SK-N-SH (cell line): Measurements from ENCODE around the gene CRK. TPM values are rescaled to one million over a fixed set of nuclear protein-coding genes. Genes with fewer than 3 reads are reported as not detected.

Experiments
- CTCF ChIA-PET: fragments of 300-600, 350-600 bp; formaldehyde crosslinking; extraction: SDS; loops from one replicate; lab custom pipeline; 2021; lab: Yijun Ruan, JAX
- POLR2A ChIA-PET: fragments of 350-600 bp; sonication (Branson Sonifier 250); formaldehyde crosslinking; extraction: SDS; loops from one replicate; lab custom pipeline; 2020; ENCODE audit warnings: antibody characterized with exemption, inconsistent platforms; lab: Yijun Ruan, JAX
- DNase-seq: peaks from one replicate; pipeline ENCODE4 v3.0.0; 2012
- H2AFZ ChIP-seq: fragments of 200-600 bp; sonication (generic); 2 replicates; pipeline ENCODE4 v1.8.1; 2016; ENCODE audit warnings: antibody characterized with exemption, mild to moderate bottlenecking, low read depth
- H3F3A ChIP-seq: fragments of 200-600 bp; sonication (generic); replicated peaks from 2 replicates; pipeline ENCODE3; 2016; ENCODE audit warnings: antibody characterized with exemption, mild to moderate bottlenecking; ENCODE audit not compliant: insufficient read depth
- H3K27ac ChIP-seq, 2 experiments: fragments of 200-500 bp in 1 of 2; fragments of 200-600 bp in 1 of 2; sonication (Bioruptor generic) in 1 of 2; sonication (generic), shearing (Covaris generic) in 1 of 2; 2 replicates each; pipeline versions ENCODE4 v1.5.1 to v1.6.1; 2014 to 2016; ENCODE audit warnings: low read depth in 2 of 2, inconsistent platforms in 1 of 2, low read length in 1 of 2, mild to moderate bottlenecking in 1 of 2, mixed read lengths in 1 of 2
- H3K27me3 ChIP-seq: fragments of 200-600 bp; sonication (generic), shearing (Covaris generic); 2 replicates; pipeline ENCODE4 v1.6.1; 2016; ENCODE audit warnings: mixed run types; ENCODE audit not compliant: insufficient read depth
- H3K36me3 ChIP-seq, 2 experiments: fragments of 200-500 bp in 1 of 2; fragments of 200-600 bp in 1 of 2; sonication (Bioruptor generic) in 1 of 2; sonication (generic) in 1 of 2; replicated peaks in 1 of 2; 2 replicates each; pipeline versions ENCODE3 to v1.5.1; 2014 to 2016; ENCODE audit warnings: low read length in 1 of 2, mild to moderate bottlenecking in 1 of 2; ENCODE audit not compliant: insufficient read depth in 2 of 2, control insufficient read depth in 1 of 2
- H3K4me1 ChIP-seq, 2 experiments: fragments of 200-500 bp in 1 of 2; fragments of 200-600 bp in 1 of 2; sonication (Bioruptor generic) in 1 of 2; sonication (generic), shearing (Covaris generic) in 1 of 2; 2 replicates each; pipeline versions ENCODE4 v1.5.1 to v1.6.1; 2014 to 2016; ENCODE audit warnings: low read depth in 1 of 2, low read length in 1 of 2, mixed run types in 1 of 2; ENCODE audit not compliant: insufficient read depth in 2 of 2, control insufficient read depth in 1 of 2
- H3K4me2 ChIP-seq: fragments of 200-600 bp; sonication (generic), shearing (Covaris generic); 2 replicates; pipeline ENCODE4 v1.6.1; 2017; ENCODE audit warnings: mixed run types
- H3K4me3 ChIP-seq, 2 experiments: fragments of 200-500 bp in 1 of 2; fragments of 200-600 bp in 1 of 2; sonication (Bioruptor generic) in 1 of 2; sonication (generic), shearing (Covaris generic) in 1 of 2; 2 replicates each; pipeline versions ENCODE4 v1.5.1 to v1.8.1; 2014 to 2016; ENCODE audit warnings: low read depth in 2 of 2, inconsistent platforms in 1 of 2, low read length in 1 of 2, mild to moderate bottlenecking in 1 of 2, mixed read lengths in 1 of 2, moderate library complexity in 1 of 2
- H3K79me2 ChIP-seq: fragments of 200-600 bp; sonication (generic); 2 replicates; pipeline ENCODE4 v1.8.1; 2017; ENCODE audit warnings: mild to moderate bottlenecking; ENCODE audit not compliant: insufficient read depth
- H3K9ac ChIP-seq: fragments of 200-600 bp; sonication (generic); 2 replicates; pipeline ENCODE4 v1.6.1; 2017; ENCODE audit warnings: mixed run types
- H3K9me2 ChIP-seq: fragments of 200-600 bp; sonication (generic); 2 replicates; pipeline ENCODE4 v1.6.1; 2017; ENCODE audit warnings: mixed run types
- H3K9me3 ChIP-seq: fragments of 200-600 bp; sonication (generic); 2 replicates; pipeline ENCODE4 v1.6.1; 2017; ENCODE audit warnings: mixed run types, mild to moderate bottlenecking, moderate library complexity
- H4K20me1 ChIP-seq: fragments of 200-600 bp; sonication (generic); 2 replicates; pipeline ENCODE4 v1.6.1; 2017; ENCODE audit warnings: mild to moderate bottlenecking, mixed run types; ENCODE audit not compliant: insufficient read depth
- CTCF ChIP-seq: fragments of 200-600 bp; sonication (generic); IDR thresholded peaks from 2 replicates; pipeline ENCODE4 v1.6.1; 2017; ENCODE audit warnings: antibody characterized with exemption, mild to moderate bottlenecking, moderate library complexity
- ELF1 ChIP-seq: IDR thresholded peaks from 2 replicates; pipeline ENCODE4 v1.4.0; 2012
- EP300 ChIP-seq, 2 experiments: IDR thresholded peaks; 2 replicates each; pipeline versions ENCODE4 v1.4.0 to v1.6.1; 2012; ENCODE audit warnings: borderline replicate concordance in 1 of 2, low read depth in 1 of 2, low read length in 1 of 2
- FOSL2 ChIP-seq: IDR thresholded peaks from 2 replicates; pipeline ENCODE4 v1.4.0; 2012; ENCODE audit warnings: low read depth, mild to moderate bottlenecking, moderate library complexity, borderline replicate concordance
- FOXJ3 ChIP-seq: sonication (generic); formaldehyde crosslinking; IDR thresholded peaks from 2 replicates; pipeline ENCODE4 v1.5.1; 2020; ENCODE audit warnings: mild to moderate bottlenecking, missing genetic modification reagents
- GATA2 ChIP-seq: sonication (generic); formaldehyde crosslinking; IDR thresholded peaks from 2 replicates; pipeline ENCODE4 v1.5.0; 2020; ENCODE audit warnings: mild to moderate bottlenecking, missing genetic modification reagents
- JUND ChIP-seq: IDR thresholded peaks from 2 replicates; pipeline ENCODE4 v1.4.0; 2012
- MXI1 ChIP-seq: IDR thresholded peaks from 2 replicates; pipeline ENCODE4 v1.6.1; 2012; ENCODE audit warnings: mild to moderate bottlenecking, low read depth, low read length, improper control_type of control experiment
- NRF1 ChIP-seq: IDR thresholded peaks from 2 replicates; pipeline ENCODE4 v1.6.1; 2012; ENCODE audit warnings: low read depth, mild to moderate bottlenecking, low read length
- POLR2AphosphoS5 ChIP-seq: IDR thresholded peaks from 2 replicates; pipeline ENCODE4 v1.6.1; 2012; ENCODE audit warnings: low read depth, low read length
- REST ChIP-seq: IDR thresholded peaks from 2 replicates; pipeline ENCODE4 v1.6.1; 2012; ENCODE audit warnings: mild to moderate bottlenecking, low read depth, low read length, moderate library complexity
- RFX5 ChIP-seq: IDR thresholded peaks from 2 replicates; pipeline ENCODE4 v1.6.1; 2012; ENCODE audit warnings: mild to moderate bottlenecking, improper control_type of control experiment, low read length
- TAF1 ChIP-seq: IDR thresholded peaks from 2 replicates; pipeline ENCODE4 v1.6.1; 2012; ENCODE audit warnings: low read depth, mild to moderate bottlenecking, low read length, moderate library complexity, borderline replicate concordance
- TCF12 ChIP-seq: IDR thresholded peaks from 2 replicates; pipeline ENCODE4 v1.4.0; 2012
- USF1 ChIP-seq: IDR thresholded peaks from 2 replicates; pipeline ENCODE4 v1.4.0; 2012; ENCODE audit warnings: low read depth, borderline replicate concordance
- ZBTB33 ChIP-seq: IDR thresholded peaks from 2 replicates; pipeline ENCODE4 v1.4.0; 2012; ENCODE audit warnings: low read depth, borderline replicate concordance
- WGBS: methylation state at CpG from one replicate; pipeline ENCODE4 v1.1.6; 2017; ENCODE audit warnings: low lambda C conversion rate; 5-methylcytosine and 5-hydroxymethylcytosine counted together
- polyA plus RNA-seq, 3 experiments: library from polyadenylated mRNA; depleted of rRNA; stranded (reverse); fragments of >200 nt; gene quantifications; 2 replicates each; pipeline ENCODE4 v1.2.3, GENCODE V29; 2012

Gene CRK
- polyA plus RNA-seq, 1 of the 3 experiments (the other 2 are of a cell fraction) = 50.7 TPM

GRCh38 chr17:1462164-1463112 is 6.4 kb upstream of the CRK start:
- WGBS = 94% methylated on average over 33 of the region's 33 CpGs
- H3K4me1 ChIP-seq = peaks cover 0 to 5% of the 10 kb centered on the region in 2 experiments; a peak in 1 of 4 replicates
- H3K36me3 ChIP-seq = no peaks in the 10 kb centered on the region
- no peak for TF ChIP-seq GATA2 (CRISPR knock-in tag)
- no peak for TF ChIP-seq EP300 (IDR thresholded peaks at IDR 0.05; ENCODE audit: borderline replicate concordance in 1 of 2, low read depth in 1 of 2, low read length in 1 of 2)
- no peak for TF ChIP-seq TCF12
- TF ChIP-seq ELF1 = no peak
- no peak for TF ChIP-seq MXI1
- TF ChIP-seq, all 33 proteins: peak for 0
- no peak overlapping the region for H3K27ac ChIP-seq
- no peak overlapping the region for H3K4me2 ChIP-seq
- ChIA-PET CTCF (interaction anchor here (1.0 kb wide), 1 partner anchor 97 kb away, joined by 3 read pairs; no protein-coding TSS in a partner anchor), POLR2A (no interaction called here)
- peaks cover 12% of the 10 kb centered on the region for H3F3A ChIP-seq
- H3K9me3 ChIP-seq = no peaks in the 10 kb centered on the region
- no peaks in the 10 kb centered on the region for H3K79me2 ChIP-seq
- no peak overlapping the region for H3K4me3 ChIP-seq
- no peak for DNase-seq
- no peaks in the 10 kb centered on the region for H3K9me2 ChIP-seq
- H3K9ac ChIP-seq = no peak overlapping the region
- H2AFZ ChIP-seq = no peak overlapping the region
- H4K20me1 ChIP-seq = no peaks in the 10 kb centered on the region
- no peaks in the 10 kb centered on the region for H3K27me3 ChIP-seq

GRCh38 chr17:1461198-1461944 is 5.3 kb upstream of the CRK start:
- POLR2A ChIA-PET = no interaction called here
- H3K4me1 ChIP-seq = peaks cover 3 to 5% of the 10 kb centered on the region in 2 experiments; a peak in 2 of 4 replicates
- CTCF ChIA-PET = interaction anchor here (1.0 kb wide), 2 partner anchors 96 to 202 kb away, joined by 3 read pairs; no protein-coding TSS in a partner anchor
- TF ChIP-seq CTCF (no peak), FOXJ3 (CRISPR knock-in tag) (no peak), NRF1 (no peak), RFX5 (no peak), USF1 (no peak), JUND (no peak), POLR2AphosphoS5 (no peak), ZBTB33 (no peak), REST (no peak), FOSL2 (no peak), TAF1 (no peak)

More at GRCh38 chr17:1461198-1461944, 5.3 kb upstream of the CRK start:
- no peak for DNase-seq
- Histone ChIP-seq H3K27ac (no peak overlapping the region), H3K27me3 (no peaks in the 10 kb centered on the region), H4K20me1 (no peaks in the 10 kb centered on the region), H3K9me2 (no peaks in the 10 kb centered on the region), H3K9ac (no peak overlapping the region), H3K4me3 (no peak overlapping the region), H3K4me2 (no peak overlapping the region), H2AFZ (no peak overlapping the region), H3K9me3 (no peaks in the 10 kb centered on the region), H3F3A (peaks cover 18% of the 10 kb centered on the region), H3K79me2 (no peaks in the 10 kb centered on the region), H3K36me3 (no peaks in the 10 kb centered on the region)
- 95% methylated on average over 18 of the region's 18 CpGs for WGBS
